NCI-H146 (cell line): ENCODE measurements around the gene PPM1H.
A peak's percentile ranks its signal among the peaks of the same experiment; 100 is the strongest.

Experiments used
- DNase-seq: peaks from one replicate; lab custom pipeline; 2025; lab: John Stamatoyannopoulos, UW

The PPM1H gene

GRCh38 chr12:62799766-62800406 lies 135.1 kb downstream of the PPM1H start:
- no peak for DNase-seq

DNA sequence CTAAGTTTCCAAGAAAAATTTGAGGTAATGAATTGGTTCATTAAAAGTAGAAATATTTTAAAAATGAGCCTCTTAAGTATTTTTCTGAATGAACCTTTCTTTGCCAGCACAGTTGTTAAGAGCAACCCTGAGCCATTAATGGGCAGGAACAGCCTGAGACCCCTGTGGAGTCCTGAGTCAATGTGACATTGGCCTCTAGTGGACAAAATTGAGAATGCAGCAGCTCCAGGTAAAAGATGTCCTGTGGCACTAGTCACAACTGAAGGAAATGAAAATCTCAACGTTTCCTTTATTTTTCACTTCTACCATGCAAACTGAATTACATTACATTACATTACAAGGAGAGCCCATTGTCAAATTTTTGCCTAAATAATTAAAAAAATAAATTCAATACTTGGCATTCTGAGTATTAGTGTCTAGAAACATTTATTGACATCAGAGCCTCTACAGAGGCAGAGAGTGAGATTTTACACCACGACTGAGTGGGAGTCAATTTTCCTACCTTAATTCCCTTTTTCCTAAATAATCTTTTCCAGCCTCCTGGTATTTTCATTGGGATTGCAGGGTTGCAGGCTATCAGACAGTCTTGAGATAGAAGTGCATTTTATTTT lies 135.7 kb downstream of the PPM1H start:
- DNase-seq: peak; percentile 91

GRCh38 chr12:62794218-62794583 lies 140.7 kb downstream of the PPM1H start:
- DNase-seq: no peak

DNA sequence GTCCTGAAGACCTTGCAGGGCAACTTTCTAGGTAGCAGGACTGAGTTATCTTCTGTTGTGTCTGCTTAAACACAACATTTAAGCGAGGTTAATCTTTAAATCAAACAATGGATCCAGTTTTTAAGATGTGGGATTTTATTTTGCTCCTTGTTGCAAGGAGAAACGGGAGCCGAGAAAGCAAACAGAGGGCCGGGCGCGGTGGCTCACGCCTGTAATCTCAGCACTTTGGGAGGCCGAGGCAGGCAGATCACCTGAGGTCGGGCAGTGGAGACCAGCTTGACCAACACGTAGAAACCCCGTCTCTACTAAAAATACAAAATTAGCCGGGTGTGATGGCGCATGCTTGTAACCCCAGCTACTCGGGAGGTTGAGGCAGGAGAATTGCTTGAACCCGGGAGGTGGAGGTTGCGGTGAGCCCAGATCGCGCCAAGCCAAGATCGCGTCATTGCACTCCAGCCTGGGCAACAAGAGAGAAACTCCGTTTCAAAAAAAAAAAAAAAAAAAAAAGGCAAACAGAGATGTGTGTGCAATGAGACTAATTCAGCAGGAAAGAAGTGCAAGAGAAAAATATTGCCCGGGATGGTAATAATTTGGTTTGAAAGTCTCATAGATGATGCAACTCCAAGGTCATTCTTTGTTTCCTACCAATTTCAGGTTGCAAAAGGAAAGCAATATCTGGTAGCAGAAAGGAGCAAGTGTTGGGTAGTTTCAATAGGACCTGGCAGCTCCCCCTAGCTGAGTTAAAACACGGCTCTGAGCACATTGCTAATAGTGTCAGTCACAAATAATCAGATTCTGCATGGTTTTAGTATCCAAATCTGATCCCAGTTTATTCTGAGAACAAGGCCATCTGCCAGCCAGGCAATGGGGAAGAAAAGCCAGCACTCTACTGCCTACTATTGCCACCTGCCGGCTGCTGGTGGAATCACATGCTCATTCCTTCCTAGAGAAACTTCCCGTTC lies 141.4 kb downstream of the PPM1H start:
- DNase-seq: peak; percentile 63

DNA sequence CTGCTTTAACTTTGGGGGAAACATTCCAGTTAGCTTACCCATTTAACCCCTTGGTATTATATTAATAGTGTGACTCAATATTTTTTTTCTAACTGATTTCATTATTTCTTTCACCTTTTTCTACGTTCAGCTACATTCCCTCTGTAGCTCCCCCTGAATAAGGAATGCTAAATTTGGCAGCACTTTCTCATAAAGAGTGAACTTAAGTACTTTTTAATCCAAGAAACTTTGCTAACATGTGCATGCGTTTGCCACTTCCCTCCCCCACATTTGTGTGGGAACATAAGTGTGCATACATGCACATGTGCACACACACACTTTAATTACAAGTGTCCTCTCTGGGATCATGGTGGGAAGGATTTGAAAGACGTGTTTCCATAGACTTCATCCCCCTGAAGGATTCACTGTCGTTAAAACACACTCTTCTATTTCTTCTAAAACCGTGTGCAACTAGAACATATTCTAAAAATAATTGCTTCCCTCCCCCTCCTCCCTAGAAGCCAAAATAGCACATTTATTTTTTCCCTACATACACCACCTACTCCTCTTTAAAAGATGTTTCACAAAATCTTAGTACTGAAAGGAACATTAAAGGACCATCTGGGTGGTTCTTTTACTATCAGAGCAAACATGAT lies 142.6 kb downstream of the PPM1H start:
- DNase-seq: no peak

- DNase-seq: no peak
Measured at GRCh38 chr12:62789851-62790250, 145.1 kb downstream of the PPM1H start.

DNA sequence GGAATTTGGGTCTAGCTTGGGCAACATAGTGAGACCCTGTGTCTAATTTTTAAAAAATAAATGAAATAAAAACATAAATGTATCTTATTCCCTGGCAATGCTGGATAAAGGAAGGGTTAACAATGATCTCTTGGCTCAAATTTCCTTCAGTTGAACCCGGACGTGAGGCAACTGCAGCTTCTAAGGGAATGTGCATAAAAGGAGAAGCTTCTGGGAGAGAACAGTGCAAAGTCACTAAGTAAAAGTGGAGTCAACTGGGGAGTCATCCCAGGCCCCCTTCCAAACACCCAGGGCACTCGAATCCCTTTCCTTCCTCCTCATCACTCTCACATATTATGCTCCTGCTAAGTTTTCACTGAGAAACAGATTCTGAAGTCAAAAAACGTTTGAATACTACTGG lies 147.3 kb downstream of the PPM1H start:
- DNase-seq: no peak

- no peak for DNase-seq
Measured at GRCh38 chr12:62787023-62787422, 147.9 kb downstream of the PPM1H start.

DNA sequence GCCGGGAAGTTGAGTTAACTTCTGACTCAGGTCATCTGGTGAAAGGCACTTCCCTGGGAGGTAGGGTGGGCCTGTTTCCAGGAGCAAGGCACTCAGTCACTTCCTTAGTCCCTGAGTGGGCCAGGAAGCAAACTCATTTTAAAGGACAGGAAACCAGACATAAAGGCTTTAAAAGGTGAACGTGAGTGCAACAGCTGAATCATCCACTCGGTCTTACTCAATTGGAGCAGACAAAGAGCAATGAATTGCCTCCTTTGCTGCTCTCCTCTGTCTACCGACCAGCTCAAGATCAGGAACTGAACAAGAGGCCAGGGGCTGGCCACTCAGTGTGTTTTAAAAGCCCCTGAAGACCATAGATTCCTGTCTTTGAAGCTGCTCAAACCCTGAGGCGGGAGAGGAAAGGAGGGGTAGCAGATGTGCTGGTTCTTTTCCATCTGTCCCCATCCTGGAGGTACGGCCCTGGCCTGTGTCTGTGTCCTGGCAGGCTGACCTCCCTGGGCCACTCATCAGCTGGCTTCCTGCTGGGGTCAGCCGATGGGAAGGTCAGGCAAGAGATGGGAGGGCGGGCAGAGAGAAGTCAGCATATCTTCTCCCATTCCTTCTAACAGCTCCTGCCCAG lies 148.9 kb downstream of the PPM1H start:
- no peak for DNase-seq

GRCh38 chr12:62784576-62784975 lies 150.4 kb downstream of the PPM1H start:
- DNase-seq: no peak

DNA sequence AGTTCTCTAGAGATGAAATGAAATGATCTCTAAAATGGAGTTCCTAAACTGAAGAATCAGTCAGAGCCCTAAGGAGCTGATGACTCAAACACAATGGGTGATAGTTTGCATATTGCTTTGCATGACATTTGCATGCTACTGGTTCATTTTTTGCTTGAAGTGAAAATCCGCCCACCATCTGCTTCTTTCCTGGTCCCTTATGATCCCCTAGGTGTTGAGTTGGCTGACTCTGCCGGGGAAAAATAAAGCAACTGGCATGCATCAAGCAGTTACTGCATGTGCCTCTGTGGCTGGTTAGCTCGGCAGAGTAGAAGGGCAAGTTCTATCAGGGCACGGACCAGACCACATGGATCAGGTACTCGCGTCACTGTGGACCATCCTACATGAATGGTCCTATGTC lies 151.1 kb downstream of the PPM1H start:
- no peak for DNase-seq

DNA sequence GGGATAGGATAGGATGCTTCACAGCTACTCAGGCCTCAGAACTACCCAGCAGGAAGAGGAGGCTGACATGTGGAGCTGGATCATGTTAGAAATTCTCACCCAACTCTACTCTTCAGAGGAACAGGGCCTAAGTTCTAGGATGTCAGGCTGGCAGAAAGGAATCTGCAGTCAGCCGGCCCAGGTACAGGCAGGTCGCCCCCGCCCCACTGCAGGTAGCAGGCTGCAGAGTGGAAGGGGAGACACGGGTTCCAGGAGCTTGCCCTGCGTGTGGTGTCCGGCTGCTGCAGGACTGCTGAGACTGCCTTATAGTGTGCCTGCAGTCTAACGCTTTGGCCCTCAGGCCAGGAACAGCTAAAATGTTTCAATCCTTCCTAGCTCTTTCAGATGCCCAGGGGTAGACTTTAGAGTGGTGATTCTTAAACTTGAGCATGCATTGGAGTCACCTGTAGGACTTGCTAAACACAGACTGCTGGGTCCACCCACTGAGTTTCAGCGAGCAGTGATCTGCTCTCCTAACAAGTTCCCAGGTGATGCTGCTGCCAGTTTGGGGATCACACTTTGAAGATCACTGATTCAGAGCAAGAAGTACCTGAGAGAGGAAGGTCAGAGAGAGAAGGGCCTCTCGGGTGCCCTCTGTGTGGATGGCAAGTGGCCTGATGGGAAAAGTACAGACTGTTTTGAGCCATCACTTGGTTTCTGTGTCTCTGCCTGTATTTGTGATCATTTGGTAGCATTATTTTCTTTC lies 153.6 kb downstream of the PPM1H start:
- DNase-seq: no peak

GRCh38 chr12:62779488-62779887 lies 155.5 kb downstream of the PPM1H start:
- no peak for DNase-seq

DNA sequence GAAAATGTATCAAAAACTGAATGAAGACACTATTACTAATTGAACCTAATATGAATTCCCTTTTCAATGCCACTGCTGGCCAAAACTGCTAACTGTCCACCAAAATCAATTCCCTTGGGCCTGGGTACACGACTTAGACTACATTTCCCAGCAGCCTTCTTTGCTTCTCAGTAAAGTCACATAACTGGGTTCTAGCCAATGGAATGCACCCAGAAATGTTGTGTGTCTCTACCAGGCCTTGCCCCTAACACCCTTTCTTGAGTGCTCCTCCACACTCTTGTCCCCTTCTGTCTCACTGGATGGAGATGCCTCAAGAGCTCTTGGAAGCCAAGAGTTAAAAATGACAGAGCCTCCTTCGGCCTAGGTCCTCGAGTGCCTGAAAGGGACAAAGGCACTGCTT lies 156.8 kb downstream of the PPM1H start:
- DNase-seq: no peak

DNA sequence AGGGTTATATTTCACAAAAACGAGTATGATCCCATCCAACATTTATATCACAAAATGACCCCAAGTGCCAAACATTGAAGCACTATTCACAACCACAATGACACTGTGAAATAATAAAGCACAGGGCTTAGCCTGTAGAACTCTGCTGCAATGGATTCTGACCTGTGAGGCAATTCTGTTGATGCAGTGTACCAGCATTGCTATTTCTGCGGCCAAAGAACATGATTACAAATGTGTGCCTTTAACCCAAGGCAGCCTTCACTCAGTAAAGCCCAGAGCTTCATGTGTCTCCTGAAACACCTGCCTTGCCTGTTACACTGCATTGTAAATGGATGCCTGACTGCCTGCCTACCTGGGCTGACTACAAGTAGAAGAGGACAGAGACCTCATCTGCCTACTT lies 158.0 kb downstream of the PPM1H start:
- no peak for DNase-seq

DNA sequence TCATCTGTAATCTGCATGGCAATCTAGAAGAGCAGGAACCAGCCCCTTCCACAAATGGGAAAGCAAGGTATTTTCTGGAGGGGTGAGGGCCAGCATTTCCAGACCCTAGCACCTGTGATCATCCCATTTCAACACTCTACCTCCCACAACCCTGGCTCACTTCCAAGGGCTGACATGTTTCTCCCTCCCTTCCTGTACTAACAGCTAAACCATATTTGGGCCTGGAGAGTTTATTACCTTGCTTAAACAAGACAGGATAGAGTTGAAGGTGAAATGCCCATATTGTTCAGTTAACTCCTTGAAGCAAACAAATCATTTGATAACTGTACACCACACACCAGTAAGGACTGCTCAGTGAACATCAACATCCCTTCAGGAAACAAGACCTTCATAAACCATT lies 158.4 kb downstream of the PPM1H start:
- DNase-seq: no peak

DNA sequence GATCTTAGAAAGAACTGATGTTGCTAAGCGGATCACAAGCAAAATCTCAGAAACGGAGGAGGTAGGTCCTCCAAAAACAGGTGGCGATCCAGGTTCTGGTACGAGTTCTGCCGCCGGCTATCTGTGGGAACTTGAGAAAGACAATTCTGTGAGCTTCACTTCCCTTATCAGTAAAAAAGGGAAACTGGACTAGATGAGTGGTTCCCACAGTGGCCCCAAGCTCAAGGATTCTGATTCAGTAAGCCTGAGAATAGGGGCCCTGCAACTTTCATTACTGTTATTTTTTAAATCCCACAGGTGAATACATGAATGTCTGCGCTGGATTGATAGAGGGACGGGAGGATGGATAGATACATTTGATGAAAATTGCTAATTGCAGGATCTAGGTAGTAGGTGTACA lies 160.2 kb downstream of the PPM1H start:
- DNase-seq: no peak

- DNase-seq: no peak
Measured at GRCh38 chr12:62772416-62772955, 162.5 kb downstream of the PPM1H start.

- no peak for DNase-seq
Measured at GRCh38 chr12:62771828-62772227, 163.1 kb downstream of the PPM1H start.

DNA sequence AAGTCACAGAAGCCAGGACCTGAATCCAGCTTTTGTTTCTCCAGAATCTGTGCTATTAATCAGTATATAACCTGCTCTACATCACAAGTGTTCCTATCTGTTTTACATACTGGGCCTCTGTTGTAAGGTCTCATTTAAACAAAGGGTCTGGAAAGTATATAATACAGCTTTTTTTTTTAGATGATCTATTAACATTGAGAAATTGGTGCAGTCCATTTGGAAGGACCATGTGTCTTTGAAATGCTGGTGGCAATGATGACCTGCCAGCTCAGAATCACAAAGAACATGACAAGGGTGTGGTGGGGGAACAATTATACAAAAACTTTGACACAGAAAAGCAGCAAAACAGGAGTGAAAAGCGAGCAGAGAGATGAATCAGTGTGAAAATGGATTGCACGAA lies 164.6 kb downstream of the PPM1H start:
- no peak for DNase-seq

GRCh38 chr12:62769076-62769619 lies 165.8 kb downstream of the PPM1H start:
- DNase-seq: no peak
